CD4-positive, alpha-beta memory T cell (primary cell): ENCODE results near the gene ESRRB. TPM values are rescaled to one million over a fixed set of nuclear protein-coding genes. Genes with fewer than 3 reads are reported as not detected.

Source experiments
- CTCF ChIA-PET: fragments of 350-600 bp; sonication (Branson Sonifier 250); formaldehyde crosslinking; loops from one replicate; lab custom pipeline; 2021; ENCODE audit warnings: inconsistent platforms; ENCODE audit not compliant: partially characterized antibody; lab: Charles Lee
- POLR2A ChIA-PET: fragments of 350-600 bp; sonication (Branson Sonifier 250); formaldehyde crosslinking; loops from one replicate; lab custom pipeline; 2021; ENCODE audit not compliant: partially characterized antibody; lab: Charles Lee
- DNase-seq, 5 donors: peaks; one replicate each; pipeline versions ENCODE4 v3.0.0 to v3.0.0-alpha.2; 2020 to 2022; ENCODE audit warnings: mixed read lengths in 1 of 5
- H3K27ac ChIP-seq: one replicate; pipeline ENCODE4 v1.7.0; 2013; ENCODE audit warnings: low read depth, low read length
- H3K27me3 ChIP-seq: 2 replicates; pipeline ENCODE4 v1.7.0; 2013; ENCODE audit warnings: mild to moderate bottlenecking, low read length, moderate library complexity; ENCODE audit not compliant: insufficient read depth
- H3K36me3 ChIP-seq: 2 replicates; pipeline ENCODE4 v1.7.0; 2013; ENCODE audit warnings: mild to moderate bottlenecking, low read length, moderate library complexity; ENCODE audit not compliant: insufficient read depth
- H3K4me1 ChIP-seq: 2 replicates; pipeline ENCODE4 v1.7.0; 2013; ENCODE audit warnings: mild to moderate bottlenecking, low read length, moderate library complexity; ENCODE audit not compliant: insufficient read depth
- H3K4me3 ChIP-seq, 2 donors: one replicate each; pipeline ENCODE4 v1.7.0; 2013; ENCODE audit warnings: low read length in 2 of 2, mild to moderate bottlenecking in 1 of 2
- H3K9me3 ChIP-seq, 2 donors: one replicate each; pipeline ENCODE4 v1.7.0; 2013; ENCODE audit warnings: low read length in 2 of 2, control low read depth in 1 of 2; ENCODE audit not compliant: control insufficient read depth in 1 of 2
- H3K27ac Mint-ChIP-seq, 7 donors: one replicate each; pipeline ENCODE4 v1.8.0; 2020 to 2021; ENCODE audit warnings: mixed read lengths in 7 of 7, mild to moderate bottlenecking in 6 of 7, inconsistent platforms in 3 of 7, moderate library complexity in 3 of 7
- H3K27me3 Mint-ChIP-seq, 2 donors: one replicate each; pipeline ENCODE4 v1.8.0; 2020 to 2021; ENCODE audit warnings: mixed read lengths in 2 of 2
- H3K36me3 Mint-ChIP-seq, 2 donors: one replicate each; pipeline ENCODE4 v1.8.0; 2020 to 2021; ENCODE audit warnings: mixed read lengths in 2 of 2, inconsistent platforms in 1 of 2, mild to moderate bottlenecking in 1 of 2
- H3K4me1 Mint-ChIP-seq, 4 donors: one replicate each; pipeline ENCODE4 v1.8.0; 2020 to 2021; ENCODE audit warnings: mixed read lengths in 4 of 4, mild to moderate bottlenecking in 1 of 4
- H3K4me3 Mint-ChIP-seq, 8 donors: one replicate each; pipeline ENCODE4 v1.8.0; 2020 to 2021; ENCODE audit warnings: mixed read lengths in 8 of 8, mild to moderate bottlenecking in 7 of 8, moderate library complexity in 6 of 8, inconsistent platforms in 3 of 8
- H3K9me3 Mint-ChIP-seq, 8 donors: one replicate each; pipeline ENCODE4 v1.8.0; 2020 to 2021; ENCODE audit warnings: mixed read lengths in 8 of 8, mild to moderate bottlenecking in 5 of 8, inconsistent platforms in 3 of 8, moderate library complexity in 1 of 8
- intact Hi-C: fragments of 100-400 bp; cut with micrococcal nuclease; formaldehyde crosslinking; loops from one replicate; pipeline ENCODE4 v1.15.1; 2023
- polyA plus RNA-seq, 2 donors: library from polyadenylated mRNA; unstranded; fragments of 300-500 nt; fragmentation: Illumina TruSeq; gene quantifications; one replicate each; pipeline ENCODE4 v1.2.3, GENCODE V29; 2021
- total RNA-seq, 2 experiments: library from RNA; stranded (reverse); gene quantifications; one replicate each; pipeline ENCODE4 v1.2.3, GENCODE V29; 2021

ESRRB gene
- total and polyA plus RNA-seq, 4 experiments from 2014 or later: 0.09 TPM; not detected in 3

- no peaks in the 10 kb centered on the region for H3K36me3 Mint-ChIP-seq
- POLR2A ChIA-PET: no interaction called here
- intact Hi-C loops: no loop called here
- no peak overlapping the region for H3K27ac ChIP-seq
- H3K9me3 Mint-ChIP-seq: no peaks in the 10 kb centered on the region
- CTCF ChIA-PET: no interaction called here
- H3K27me3 ChIP-seq: no peaks in the 10 kb centered on the region
- H3K36me3 ChIP-seq: no peaks in the 10 kb centered on the region
- peaks cover 0 to 2% (median 0%) of the 10 kb centered on the region in 4 donors for H3K4me1 Mint-ChIP-seq
- no peaks in the 10 kb centered on the region for H3K4me1 ChIP-seq
- DNase-seq: no peak
- H3K4me3 Mint-ChIP-seq: no peak overlapping the region
- no peaks in the 10 kb centered on the region for H3K9me3 ChIP-seq
- peaks cover 12 to 14% of the 10 kb centered on the region in 2 donors for H3K27me3 Mint-ChIP-seq
- no peak overlapping the region for H3K4me3 ChIP-seq
- H3K27ac Mint-ChIP-seq: no peak overlapping the region
Measured at GRCh38 chr14:76430475-76430980, 54.6 kb downstream of the ESRRB start.

- no peaks in the 10 kb centered on the region for H3K4me1 ChIP-seq
- H3K27me3 ChIP-seq: no peaks in the 10 kb centered on the region
- no peak for DNase-seq
- peaks cover 10% of the 10 kb centered on the region in 2 donors for H3K27me3 Mint-ChIP-seq
- no peak overlapping the region for H3K4me3 ChIP-seq
- intact Hi-C loops: no loop called here
- no peak overlapping the region for H3K27ac Mint-ChIP-seq
- CTCF ChIA-PET: no interaction called here
- no peak overlapping the region for H3K27ac ChIP-seq
- POLR2A ChIA-PET: no interaction called here
- no peaks in the 10 kb centered on the region for H3K9me3 Mint-ChIP-seq
- no peaks in the 10 kb centered on the region for H3K36me3 Mint-ChIP-seq
- no peaks in the 10 kb centered on the region for H3K9me3 ChIP-seq
- no peak overlapping the region for H3K4me3 Mint-ChIP-seq
- no peaks in the 10 kb centered on the region for H3K36me3 ChIP-seq
- peaks cover 0 to 2% (median 0%) of the 10 kb centered on the region in 4 donors for H3K4me1 Mint-ChIP-seq
Measured at GRCh38 chr14:76431538-76431937, 55.6 kb downstream of the ESRRB start.

- Histone ChIP-seq H3K27me3 (no peaks in the 10 kb centered on the region), H3K4me3 (no peak overlapping the region)
- H3K9me3 Mint-ChIP-seq: no peaks in the 10 kb centered on the region
Measured at GRCh38 chr14:76432827-76433752, 57.2 kb downstream of the ESRRB start.

GRCh38 chr14:76434220-76434619 is 58.3 kb downstream of the ESRRB start:
- POLR2A ChIA-PET: no interaction called here
- Histone ChIP-seq H3K4me1 (no peaks in the 10 kb centered on the region), H3K36me3 (no peaks in the 10 kb centered on the region), H3K9me3 (no peaks in the 10 kb centered on the region), H3K4me3 (no peak overlapping the region), H3K27ac (no peak overlapping the region), H3K27me3 (no peaks in the 10 kb centered on the region)
- Mint-ChIP-seq H3K36me3 (no peaks in the 10 kb centered on the region), H3K9me3 (no peaks in the 10 kb centered on the region), H3K4me1 (peaks cover 0 to 2% (median 0%) of the 10 kb centered on the region in 4 donors), H3K27ac (no peak overlapping the region), H3K27me3 (peaks cover 9 to 12% of the 10 kb centered on the region in 2 donors), H3K4me3 (no peak overlapping the region)
- CTCF ChIA-PET: no interaction called here
- intact Hi-C loops: no loop called here
- no peak for DNase-seq

More at GRCh38 chr14:76432827-76433752, 57.2 kb downstream of the ESRRB start:
- POLR2A ChIA-PET: no interaction called here
- no peaks in the 10 kb centered on the region for H3K9me3 ChIP-seq
- no peaks in the 10 kb centered on the region for H3K36me3 Mint-ChIP-seq
- H3K27ac ChIP-seq: no peak overlapping the region
- H3K27me3 Mint-ChIP-seq: peaks cover 9 to 12% of the 10 kb centered on the region in 2 donors
- no peaks in the 10 kb centered on the region for H3K36me3 ChIP-seq
- H3K27ac Mint-ChIP-seq: no peak overlapping the region
- H3K4me1 ChIP-seq: no peaks in the 10 kb centered on the region
- DNase-seq: no peak
- CTCF ChIA-PET: no interaction called here
- H3K4me1 Mint-ChIP-seq: peaks cover 0 to 2% (median 0%) of the 10 kb centered on the region in 4 donors
- intact Hi-C loops: no loop called here
- H3K4me3 Mint-ChIP-seq: no peak overlapping the region

GRCh38 chr14:76439237-76439775 is 63.4 kb downstream of the ESRRB start:
- no peak for DNase-seq
- H3K4me3 ChIP-seq: no peak overlapping the region
- H3K36me3 Mint-ChIP-seq: no peaks in the 10 kb centered on the region

GRCh38 chr14:76446486-76446885 is 70.5 kb downstream of the ESRRB start:
- Histone ChIP-seq H3K4me3 (no peak overlapping the region), H3K36me3 (no peaks in the 10 kb centered on the region), H3K27ac (no peak overlapping the region), H3K9me3 (no peaks in the 10 kb centered on the region), H3K4me1 (no peaks in the 10 kb centered on the region), H3K27me3 (no peaks in the 10 kb centered on the region)
- Mint-ChIP-seq H3K4me3 (no peak overlapping the region), H3K27ac (no peak overlapping the region), H3K36me3 (no peaks in the 10 kb centered on the region), H3K9me3 (peaks cover 0 to 2% (median 0%) of the 10 kb centered on the region in 8 donors), H3K27me3 (peaks cover 7 to 8% of the 10 kb centered on the region in 2 donors), H3K4me1 (no peaks in the 10 kb centered on the region)
- no peak for DNase-seq
- CTCF ChIA-PET: no interaction called here
- POLR2A ChIA-PET: no interaction called here
- intact Hi-C loops: no loop called here

More at GRCh38 chr14:76439237-76439775, 63.4 kb downstream of the ESRRB start:
- no peak overlapping the region for H3K4me3 Mint-ChIP-seq
- Histone ChIP-seq H3K27me3 (no peaks in the 10 kb centered on the region), H3K36me3 (no peaks in the 10 kb centered on the region), H3K4me1 (no peaks in the 10 kb centered on the region), H3K9me3 (no peaks in the 10 kb centered on the region), H3K27ac (no peak overlapping the region)
- H3K9me3 Mint-ChIP-seq: no peaks in the 10 kb centered on the region
- CTCF ChIA-PET: no interaction called here
- H3K27me3 Mint-ChIP-seq: peaks cover 6 to 10% of the 10 kb centered on the region in 2 donors
- peaks cover 0 to 2% (median 0%) of the 10 kb centered on the region in 4 donors for H3K4me1 Mint-ChIP-seq
- POLR2A ChIA-PET: no interaction called here
- no peak overlapping the region for H3K27ac Mint-ChIP-seq
- intact Hi-C loops: no loop called here

GRCh38 chr14:76446921-76447320 is 71.0 kb downstream of the ESRRB start:
- Mint-ChIP-seq H3K36me3 (no peaks in the 10 kb centered on the region), H3K27me3 (peaks cover 7 to 8% of the 10 kb centered on the region in 2 donors), H3K9me3 (peaks cover 0 to 2% (median 0%) of the 10 kb centered on the region in 8 donors), H3K27ac (no peak overlapping the region), H3K4me3 (no peak overlapping the region), H3K4me1 (no peaks in the 10 kb centered on the region)
- H3K27ac ChIP-seq: no peak overlapping the region
- no peaks in the 10 kb centered on the region for H3K4me1 ChIP-seq
- ChIA-PET POLR2A (no interaction called here), CTCF (no interaction called here)
- no peaks in the 10 kb centered on the region for H3K36me3 ChIP-seq
- no peak for DNase-seq
- intact Hi-C loops: no loop called here
- no peaks in the 10 kb centered on the region for H3K27me3 ChIP-seq
- H3K4me3 ChIP-seq: no peak overlapping the region
- no peaks in the 10 kb centered on the region for H3K9me3 ChIP-seq
